Measurements from ENCODE around the gene MMP1.

MMP1 gene

GRCh38 chr11:102798012-102798746 is at the start of gene MMP1:
MMP1 (minus strand) TSS chr11:102798160; CDS start chr11:102798092, 68 bp downstream.
- peak in 1 of 2 experiments; percentile 26 for DNase-seq

GRCh38 chr11:102846292-102846691 is 48.3 kb upstream of the MMP1 start:
- DNase-seq, result peak in 1 of 2 experiments; percentile 24

- DNase-seq, result peak in 1 of 2 experiments; percentile 52
Measured at GRCh38 chr11:102843489-102843888, 45.5 kb upstream of the MMP1 start, which contains the start of gene MMP3. MMP3 (minus strand) TSS chr11:102843609; CDS start chr11:102843546, 63 bp downstream.

GRCh38 chr11:102842930-102843329 is 45.0 kb upstream of the MMP1 start:
- DNase-seq, result no peak

GRCh38 chr11:102840018-102840417 is 42.1 kb upstream of the MMP1 start:
- no peak for DNase-seq

GRCh38 chr11:102837646-102838045 is 39.7 kb upstream of the MMP1 start:
- no peak for DNase-seq

- DNase-seq, result no peak
Measured at GRCh38 chr11:102837156-102837555, 39.2 kb upstream of the MMP1 start.

GRCh38 chr11:102836290-102836875 is 38.4 kb upstream of the MMP1 start:
- DNase-seq, result no peak

GRCh38 chr11:102833731-102834130 is 35.8 kb upstream of the MMP1 start:
- DNase-seq, result no peak

GRCh38 chr11:102832612-102833011 is 34.7 kb upstream of the MMP1 start:
- no peak for DNase-seq

GRCh38 chr11:102831489-102832440 is 33.8 kb upstream of the MMP1 start:
- no peak for DNase-seq

- DNase-seq, result no peak
Measured at GRCh38 chr11:102831128-102831488, 33.1 kb upstream of the MMP1 start.

GRCh38 chr11:102830001-102830727 is 32.2 kb upstream of the MMP1 start:
- DNase-seq, result no peak

- DNase-seq, result no peak
Measured at GRCh38 chr11:102829316-102830000, 31.5 kb upstream of the MMP1 start.

GRCh38 chr11:102824556-102824955 is 26.6 kb upstream of the MMP1 start:
- DNase-seq, result no peak

- no peak for DNase-seq
Measured at GRCh38 chr11:102819491-102819890, 21.5 kb upstream of the MMP1 start.

GRCh38 chr11:102813484-102813883 is 15.5 kb upstream of the MMP1 start:
- no peak for DNase-seq

- DNase-seq, result no peak
Measured at GRCh38 chr11:102812188-102812587, 14.2 kb upstream of the MMP1 start.

GRCh38 chr11:102810950-102811660 is 13.1 kb upstream of the MMP1 start:
- DNase-seq, result peak; percentile 24 to 72

GRCh38 chr11:102809971-102810370 is 12.0 kb upstream of the MMP1 start:
- DNase-seq, result no peak

- DNase-seq, result no peak
Measured at GRCh38 chr11:102807921-102808320, 10.0 kb upstream of the MMP1 start.
